Psoas muscle (tissue), 8 donors: ENCODE results near the gene TPCN1. TPM values are rescaled to one million over a fixed set of nuclear protein-coding genes. Genes with fewer than 3 reads are reported as not detected.

ENCODE experiments used
- ATAC-seq, 4 donors: fragments of 200-7000 bp; cut with Tn5 transposase; one replicate each; pipeline ENCODE4 v1.9.1; 2020; ENCODE audit warnings: moderate library complexity in 3 of 4, mild to moderate bottlenecking in 2 of 4
- DNase-seq, 2 donors: peaks; one replicate each; pipeline ENCODE4 v3.0.0-alpha.2; 2020
- H3K27ac ChIP-seq: fragments of 200-600 bp; one replicate; pipeline ENCODE4 v1.8.0; 2022
- H3K27me3 ChIP-seq, 3 donors: fragments of 200-600 bp in 1 of 3; one replicate each; pipeline versions ENCODE4 v1.6.1 to v1.8.0; 2013 to 2022; ENCODE audit warnings: low read length in 2 of 3, mild to moderate bottlenecking in 2 of 3, moderate library complexity in 1 of 3; ENCODE audit not compliant: insufficient read depth in 3 of 3
- H3K36me3 ChIP-seq, 2 donors: fragments of 200-600 bp in 1 of 2; one replicate each; pipeline versions ENCODE4 v1.6.1 to v1.8.0; 2013 to 2022; ENCODE audit warnings: low read depth in 1 of 2, mild to moderate bottlenecking in 1 of 2, moderate library complexity in 1 of 2; ENCODE audit not compliant: insufficient read depth in 1 of 2
- H3K4me1 ChIP-seq: fragments of 200-600 bp; one replicate; pipeline ENCODE4 v1.8.0; 2022
- H3K4me3 ChIP-seq: fragments of 200-600 bp; one replicate; pipeline ENCODE4 v1.8.0; 2022; ENCODE audit warnings: mild to moderate bottlenecking
- H3K9me3 ChIP-seq: fragments of 200-600 bp; one replicate; pipeline ENCODE4 v1.8.0; 2022
- CTCF ChIP-seq: fragments of 200-600 bp; IDR thresholded peaks from one replicate; pipeline ENCODE4 v1.8.0; 2022; ENCODE audit warnings: antibody characterized with exemption
- WGBS, 3 donors: extraction: QIAGEN DNeasy Blood & Tissue Kit; methylation state at CpG; one replicate each; pipeline versions ENCODE4 v1.1.6 to v1.1.7; 2013; 5-methylcytosine and 5-hydroxymethylcytosine counted together
- intact Hi-C, 2 donors: fragments of 100-400 bp; cut with DNase I; formaldehyde crosslinking; loops; one replicate each; pipeline versions ENCODE4 v1.11.0 to v1.14.2; 2022
- polyA plus RNA-seq, 3 donors: library from polyadenylated mRNA; stranded (reverse); fragments of 200-250 nt; gene quantifications; one replicate each; pipeline ENCODE4 v1.2.3, GENCODE V29; 2013
- total RNA-seq, 4 donors: library from RNA; stranded (reverse); fragmentation: NEBNext Ultra II Directional in 2 of 4; extraction: Animal tissue kit (Norgen Biotek cat#: 25700) in 2 of 4; gene quantifications; one replicate each; pipeline versions ENCODE4 v1.2.1 to v1.2.4, GENCODE V29; 2021 to 2023
- donor health status: healthy with polysubstance abuse.
- donor health status: DM: no; HTN: no; CAD: no; lungs with moderate emphysema.
- donor health status: Bipolar disorder and iron deficiency.
- donor health status: healthy.
- donor health status: DM: yes; HTN: yes; CAD: no.
- donor health status: DM: no; HTN: no; CAD: no.
- donor health status: DM: no; HTN: no; CAD: no.
- donor health status: DM: yes; HTN: yes; CAD: no.

The TPCN1 gene
- total and polyA plus RNA-seq, 7 donors, result 7.6 to 36.2 (median 25.2) TPM

- Histone ChIP-seq H3K4me1 (peaks cover 16% of the 10 kb centered on the region), H3K27me3 (no peaks in the 10 kb centered on the region), H3K9me3 (no peaks in the 10 kb centered on the region), H3K4me3 (no peak overlapping the region), H3K27ac (no peak overlapping the region), H3K36me3 (no peaks in the 10 kb centered on the region)
- 90 to 95% (median 92%) methylated on average over 8 of the region's 8 CpGs for WGBS, 3 donors
- no peak for TF ChIP-seq CTCF
- intact Hi-C loops, result loop anchor here in 1 of 2 donors (5.0 kb wide), 1 partner anchor 75 kb away; no protein-coding TSS in a partner anchor
- ATAC-seq (no peak), DNase-seq (peak in 1 of 2 donors; percentile 12)
Observed at GRCh38 chr12:113197518-113198077, 23.7 kb upstream of the TPCN1 start.

- no peak overlapping the region for H3K27ac ChIP-seq
- WGBS, 3 donors, result 52 to 74% (median 72%) methylated on average over 1 of the region's 1 CpG
- no peak overlapping the region for H3K4me3 ChIP-seq
- H3K4me1 ChIP-seq, result peaks cover 16% of the 10 kb centered on the region
- no peaks in the 10 kb centered on the region for H3K36me3 ChIP-seq
- intact Hi-C loops, result loop anchor here in 1 of 2 donors (5.0 kb wide), 1 partner anchor 74 kb away; no protein-coding TSS in a partner anchor
- no peaks in the 10 kb centered on the region for H3K27me3 ChIP-seq
- no peaks in the 10 kb centered on the region for H3K9me3 ChIP-seq
- ATAC-seq (no peak), DNase-seq (no peak)
- TF ChIP-seq CTCF, result no peak
Observed at GRCh38 chr12:113198296-113198695, 23.0 kb upstream of the TPCN1 start.

GRCh38 chr12:113200021-113200797 lies 21.1 kb upstream of the TPCN1 start:
- WGBS, 3 donors, result 75 to 79% (median 76%) methylated on average over 12 of the region's 12 CpGs
- Histone ChIP-seq H3K27ac (no peak overlapping the region), H3K4me1 (peaks cover 14% of the 10 kb centered on the region), H3K9me3 (no peaks in the 10 kb centered on the region), H3K36me3 (no peaks in the 10 kb centered on the region), H3K27me3 (no peaks in the 10 kb centered on the region), H3K4me3 (no peak overlapping the region)
- ATAC-seq (no peak), DNase-seq (no peak)
- intact Hi-C loops, result no loop called here
- TF ChIP-seq CTCF, result no peak

- no peak overlapping the region for H3K4me3 ChIP-seq
- ATAC-seq (no peak), DNase-seq (no peak)
- TF ChIP-seq CTCF, result no peak
- intact Hi-C loops, result no loop called here
- H3K9me3 ChIP-seq, result no peaks in the 10 kb centered on the region
- WGBS, 3 donors, result 58 to 68% (median 65%) methylated on average over 14 of the region's 14 CpGs
- no peaks in the 10 kb centered on the region for H3K27me3 ChIP-seq
- H3K36me3 ChIP-seq, result no peaks in the 10 kb centered on the region
- peaks cover 15% of the 10 kb centered on the region for H3K4me1 ChIP-seq
- no peak overlapping the region for H3K27ac ChIP-seq
Observed at GRCh38 chr12:113201187-113202177, 19.8 kb upstream of the TPCN1 start.
